Spleen (tissue), 7 donors: ENCODE results near the gene HCAR3.

ENCODE experiments used
- POLR2A ChIP-seq, 3 donors: fragments of 450-650 bp; IDR thresholded peaks; one replicate each; pipeline ENCODE4 v1.5.1; 2017; ENCODE audit warnings: antibody characterized with exemption in 3 of 3, mild to moderate bottlenecking in 1 of 3
- TF ChIP-seq, protein P1 (sequence below), 11 experiments: fragments of 200-600 bp in 7 of 11; fragments of 450-650 bp in 4 of 11; sonication (generic) in 4 of 11; IDR thresholded peaks in 8 of 11; conservative IDR thresholded peaks in 3 of 11; 1 replicate in 7 of 11; 2 replicates in 4 of 11; pipeline versions ENCODE4 v1.4.0 to v1.8.0; 2016 to 2021; ENCODE audit warnings: antibody characterized with exemption in 11 of 11, inconsistent platforms in 4 of 11, mild to moderate bottlenecking in 1 of 11
- donor health status: DM: no; HTN: no; CAD: no; lungs with moderate emphysema.
- donor health status: DM: no; HTN: no; CAD: no.
- donor health status: DM: no; HTN: no; CAD: no.

DNA sequence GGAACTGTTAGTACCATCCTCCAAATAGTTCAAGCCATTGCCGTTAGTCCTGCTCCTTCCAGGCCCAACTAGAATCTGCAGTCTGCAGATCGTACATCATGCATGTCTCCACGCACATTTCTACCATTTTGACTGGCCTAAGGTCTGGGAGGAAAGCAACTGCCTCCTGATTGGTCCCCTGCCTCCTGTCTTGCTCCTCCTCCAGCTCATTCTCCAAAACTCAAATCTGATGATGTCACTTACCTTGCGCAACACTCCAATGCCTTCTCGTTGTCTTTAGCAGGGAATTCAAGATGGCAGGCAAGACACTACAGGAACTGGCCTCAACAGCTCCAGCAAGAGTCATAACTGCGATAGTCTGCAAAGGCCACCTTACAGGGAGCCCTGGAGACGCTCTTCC is 23.7 kb upstream of the HCAR3 start:
- TF ChIP-seq POLR2A (IDR thresholded peaks at IDR 0.05) = no peak
- TF ChIP-seq, protein P1, sequence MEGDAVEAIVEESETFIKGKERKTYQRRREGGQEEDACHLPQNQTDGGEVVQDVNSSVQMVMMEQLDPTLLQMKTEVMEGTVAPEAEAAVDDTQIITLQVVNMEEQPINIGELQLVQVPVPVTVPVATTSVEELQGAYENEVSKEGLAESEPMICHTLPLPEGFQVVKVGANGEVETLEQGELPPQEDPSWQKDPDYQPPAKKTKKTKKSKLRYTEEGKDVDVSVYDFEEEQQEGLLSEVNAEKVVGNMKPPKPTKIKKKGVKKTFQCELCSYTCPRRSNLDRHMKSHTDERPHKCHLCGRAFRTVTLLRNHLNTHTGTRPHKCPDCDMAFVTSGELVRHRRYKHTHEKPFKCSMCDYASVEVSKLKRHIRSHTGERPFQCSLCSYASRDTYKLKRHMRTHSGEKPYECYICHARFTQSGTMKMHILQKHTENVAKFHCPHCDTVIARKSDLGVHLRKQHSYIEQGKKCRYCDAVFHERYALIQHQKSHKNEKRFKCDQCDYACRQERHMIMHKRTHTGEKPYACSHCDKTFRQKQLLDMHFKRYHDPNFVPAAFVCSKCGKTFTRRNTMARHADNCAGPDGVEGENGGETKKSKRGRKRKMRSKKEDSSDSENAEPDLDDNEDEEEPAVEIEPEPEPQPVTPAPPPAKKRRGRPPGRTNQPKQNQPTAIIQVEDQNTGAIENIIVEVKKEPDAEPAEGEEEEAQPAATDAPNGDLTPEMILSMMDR (IDR thresholded peaks at IDR 0.05 in 8 of 11, conservative IDR thresholded peaks at IDR 0.05 in 3 of 11) = no peak
